Fibroblast of pulmonary artery (primary cell): ENCODE results near the gene FOXK2.

Source experiments
- DNase-seq: peaks from one replicate; pipeline ENCODE4 v3.0.0-alpha.2; 2010; ENCODE audit warnings: low read depth
- H3K4me3 ChIP-seq: replicated peaks from 2 replicates; pipeline ENCODE4 v1.5.1; 2011; ENCODE audit warnings: low read depth, mild to moderate bottlenecking, control low read depth, low read length, moderate library complexity
- TF ChIP-seq, protein P1 (sequence below): IDR thresholded peaks from 2 replicates; pipeline ENCODE4 v1.5.1; 2011; ENCODE audit warnings: mild to moderate bottlenecking, control low read depth, low read length, inconsistent platforms; ENCODE audit errors: missing control alignments

FOXK2 gene

GRCh38 chr17:82602986-82603710 is 83.6 kb downstream of the FOXK2 start:
- no peak overlapping the region for H3K4me3 ChIP-seq
- no peak for DNase-seq
- TF ChIP-seq, protein P1, sequence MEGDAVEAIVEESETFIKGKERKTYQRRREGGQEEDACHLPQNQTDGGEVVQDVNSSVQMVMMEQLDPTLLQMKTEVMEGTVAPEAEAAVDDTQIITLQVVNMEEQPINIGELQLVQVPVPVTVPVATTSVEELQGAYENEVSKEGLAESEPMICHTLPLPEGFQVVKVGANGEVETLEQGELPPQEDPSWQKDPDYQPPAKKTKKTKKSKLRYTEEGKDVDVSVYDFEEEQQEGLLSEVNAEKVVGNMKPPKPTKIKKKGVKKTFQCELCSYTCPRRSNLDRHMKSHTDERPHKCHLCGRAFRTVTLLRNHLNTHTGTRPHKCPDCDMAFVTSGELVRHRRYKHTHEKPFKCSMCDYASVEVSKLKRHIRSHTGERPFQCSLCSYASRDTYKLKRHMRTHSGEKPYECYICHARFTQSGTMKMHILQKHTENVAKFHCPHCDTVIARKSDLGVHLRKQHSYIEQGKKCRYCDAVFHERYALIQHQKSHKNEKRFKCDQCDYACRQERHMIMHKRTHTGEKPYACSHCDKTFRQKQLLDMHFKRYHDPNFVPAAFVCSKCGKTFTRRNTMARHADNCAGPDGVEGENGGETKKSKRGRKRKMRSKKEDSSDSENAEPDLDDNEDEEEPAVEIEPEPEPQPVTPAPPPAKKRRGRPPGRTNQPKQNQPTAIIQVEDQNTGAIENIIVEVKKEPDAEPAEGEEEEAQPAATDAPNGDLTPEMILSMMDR, result no peak

- no peak overlapping the region for H3K4me3 ChIP-seq
- TF ChIP-seq, protein P1, result no peak
- no peak for DNase-seq
These were observed 84.5 kb downstream of the FOXK2 start for GRCh38 chr17:82603981-82604448.

GRCh38 chr17:82604532-82604931 is 85.0 kb downstream of the FOXK2 start:
- no peak for DNase-seq
- no peak overlapping the region for H3K4me3 ChIP-seq
- TF ChIP-seq, protein P1, result no peak

- no peak overlapping the region for H3K4me3 ChIP-seq
- no peak for DNase-seq
- TF ChIP-seq, protein P1, result no peak
These were observed 86.5 kb downstream of the FOXK2 start for GRCh38 chr17:82605939-82606600.

GRCh38 chr17:82608816-82609215 is 89.3 kb downstream of the FOXK2 start:
- no peak for DNase-seq

GRCh38 chr17:82609655-82610054 is 90.1 kb downstream of the FOXK2 start:
- no peak for DNase-seq
- H3K4me3 ChIP-seq, result no peak overlapping the region
- TF ChIP-seq, protein P1, result no peak

More at GRCh38 chr17:82608816-82609215, 89.3 kb downstream of the FOXK2 start:
- no peak overlapping the region for H3K4me3 ChIP-seq
- TF ChIP-seq, protein P1, result no peak
